HCT116 (cell line): ENCODE data around the gene LIPK.

Source experiments
- EZH2 ChIP-seq: fragments of 200-600 bp; sonication (generic); IDR thresholded peaks from 2 replicates; pipeline ENCODE4 v1.6.1; 2017; ENCODE audit warnings: antibody characterized with exemption, mixed run types
- FOSL1 ChIP-seq: IDR thresholded peaks from 2 replicates; pipeline ENCODE4 v1.6.1; 2012; ENCODE audit warnings: low read depth
- YY1 ChIP-seq: IDR thresholded peaks from 2 replicates; pipeline ENCODE4 v1.6.1; 2011; ENCODE audit warnings: low read length, low read depth, moderate library complexity, mild to moderate bottlenecking; ENCODE audit not compliant: insufficient replicate concordance; ENCODE audit errors: extremely low read depth
- TF ChIP-seq, protein P1 (sequence below), 3 experiments: fragments of 200-600 bp in 1 of 3; sonication (generic) in 1 of 3; IDR thresholded peaks in 2 of 3; conservative IDR thresholded peaks in 1 of 3; 2 replicates each; pipeline ENCODE4 v1.5.1; 2012 to 2017; ENCODE audit warnings: low read depth in 2 of 3, low read length in 2 of 3, antibody characterized with exemption in 1 of 3, borderline replicate concordance in 1 of 3, control low read depth in 1 of 3, mild to moderate bottlenecking in 1 of 3, mixed read lengths in 1 of 3, mixed run types in 1 of 3, moderate library complexity in 1 of 3; ENCODE audit not compliant: insufficient read depth in 1 of 3

DNA sequence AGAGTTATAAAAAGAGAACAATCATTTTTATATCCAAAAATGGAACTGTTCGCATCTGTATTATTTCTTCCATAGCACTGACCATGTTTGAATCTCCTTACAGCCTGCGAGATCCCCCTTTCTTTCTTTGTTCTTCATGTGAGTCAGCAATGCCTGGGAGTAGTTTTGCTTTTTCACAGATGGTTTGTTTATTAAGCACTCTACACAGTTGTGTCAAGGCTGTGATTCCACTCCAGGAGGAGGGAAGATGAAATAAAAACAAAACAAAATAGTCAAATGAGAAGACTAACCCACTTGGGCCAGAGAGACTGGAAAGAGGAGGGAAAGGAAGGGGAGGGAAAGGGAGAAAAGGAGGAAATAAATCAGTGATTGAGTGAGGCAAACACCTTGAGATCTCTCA is 34.0 kb upstream of the LIPK start:
- TF ChIP-seq EZH2 (no peak), YY1 (no peak), FOSL1 (no peak)
- TF ChIP-seq, protein P1, sequence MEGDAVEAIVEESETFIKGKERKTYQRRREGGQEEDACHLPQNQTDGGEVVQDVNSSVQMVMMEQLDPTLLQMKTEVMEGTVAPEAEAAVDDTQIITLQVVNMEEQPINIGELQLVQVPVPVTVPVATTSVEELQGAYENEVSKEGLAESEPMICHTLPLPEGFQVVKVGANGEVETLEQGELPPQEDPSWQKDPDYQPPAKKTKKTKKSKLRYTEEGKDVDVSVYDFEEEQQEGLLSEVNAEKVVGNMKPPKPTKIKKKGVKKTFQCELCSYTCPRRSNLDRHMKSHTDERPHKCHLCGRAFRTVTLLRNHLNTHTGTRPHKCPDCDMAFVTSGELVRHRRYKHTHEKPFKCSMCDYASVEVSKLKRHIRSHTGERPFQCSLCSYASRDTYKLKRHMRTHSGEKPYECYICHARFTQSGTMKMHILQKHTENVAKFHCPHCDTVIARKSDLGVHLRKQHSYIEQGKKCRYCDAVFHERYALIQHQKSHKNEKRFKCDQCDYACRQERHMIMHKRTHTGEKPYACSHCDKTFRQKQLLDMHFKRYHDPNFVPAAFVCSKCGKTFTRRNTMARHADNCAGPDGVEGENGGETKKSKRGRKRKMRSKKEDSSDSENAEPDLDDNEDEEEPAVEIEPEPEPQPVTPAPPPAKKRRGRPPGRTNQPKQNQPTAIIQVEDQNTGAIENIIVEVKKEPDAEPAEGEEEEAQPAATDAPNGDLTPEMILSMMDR (IDR thresholded peaks at IDR 0.05 in 2 of 3, conservative IDR thresholded peaks at IDR 0.05 in 1 of 3; ENCODE audit: borderline replicate concordance in 1 of 3, insufficient read depth in 1 of 3, low read depth in 2 of 3, low read length in 2 of 3) = no peak
